NCI-H82 treated with DMSO at 0.1 percent for 48 hours (cell line): ENCODE measurements around the gene GALNT17.

Experiments used
- DNase-seq: peaks from one replicate; lab custom pipeline; 2025; ENCODE audit not compliant: unreplicated experiment; lab: John Stamatoyannopoulos, UW

The GALNT17 gene

DNA sequence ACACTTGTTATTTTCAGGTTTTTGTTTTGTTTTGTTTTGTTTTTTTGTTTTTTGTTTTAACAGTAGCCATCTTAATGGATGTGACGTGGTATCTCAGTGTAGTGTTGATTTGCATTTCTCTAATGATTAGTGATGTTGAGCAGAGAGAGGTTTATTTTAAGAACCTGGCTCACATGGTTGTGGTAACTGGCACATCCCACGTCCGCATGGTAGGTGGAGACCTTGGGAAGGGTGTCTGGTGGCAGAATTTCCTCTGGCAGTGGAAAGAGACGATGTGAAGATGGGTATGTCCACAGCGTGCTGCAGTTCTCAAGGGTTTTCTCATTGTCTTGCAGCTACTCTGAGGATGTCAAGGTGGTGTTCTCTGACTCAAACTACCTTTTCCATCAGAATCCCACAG, 252.2 kb downstream of the GALNT17 start:
- no peak for DNase-seq

DNA sequence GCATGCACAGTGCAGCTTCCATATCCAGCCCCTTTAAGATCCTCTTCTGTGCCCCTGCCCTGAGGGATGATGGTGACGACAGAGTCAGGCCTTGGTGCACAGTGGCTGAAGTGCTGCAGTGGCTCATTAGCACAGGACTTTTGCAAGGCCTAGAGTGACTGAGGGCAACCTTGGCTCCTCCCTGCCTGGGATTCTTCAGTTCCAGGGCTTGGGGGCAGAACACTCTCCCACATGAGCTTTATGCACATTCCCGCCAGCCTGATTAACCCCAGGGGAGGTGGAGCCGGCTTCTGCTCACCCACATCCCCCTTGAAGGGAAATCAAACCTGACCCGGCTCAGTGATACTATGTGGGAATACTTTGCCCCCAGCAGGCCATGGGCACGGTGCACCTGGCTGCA, 253.4 kb downstream of the GALNT17 start:
- no peak for DNase-seq

DNA sequence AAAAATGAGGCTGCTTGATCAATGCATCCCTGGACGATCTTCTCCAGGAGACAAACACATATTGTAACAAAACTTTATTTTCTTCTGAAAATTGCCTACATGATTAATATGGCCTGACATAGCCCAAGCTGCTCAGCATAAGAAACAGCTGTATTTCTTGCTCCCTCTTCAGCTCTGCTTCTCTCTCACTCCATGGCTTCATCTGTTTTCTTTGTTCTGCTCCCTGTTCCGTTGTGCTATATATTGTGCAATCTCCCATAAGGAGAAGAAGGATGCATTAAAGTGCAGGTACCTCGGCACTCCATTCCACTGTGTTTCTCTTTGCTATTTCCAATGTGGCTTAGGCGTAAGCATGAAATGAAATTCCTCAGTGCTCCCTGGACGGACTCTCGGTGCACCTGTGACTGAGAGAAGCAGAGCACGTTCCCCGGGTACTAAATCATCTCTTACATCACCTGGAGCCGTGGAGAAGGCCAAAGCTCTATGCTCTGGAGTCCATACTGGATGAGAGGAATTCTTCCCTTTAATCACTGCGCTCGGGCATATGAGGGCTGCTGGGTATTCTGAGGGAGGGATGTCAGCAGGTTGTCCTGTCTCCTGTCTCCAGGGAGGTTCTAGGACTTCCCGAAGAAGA, 254.3 kb downstream of the GALNT17 start:
- no peak for DNase-seq

DNA sequence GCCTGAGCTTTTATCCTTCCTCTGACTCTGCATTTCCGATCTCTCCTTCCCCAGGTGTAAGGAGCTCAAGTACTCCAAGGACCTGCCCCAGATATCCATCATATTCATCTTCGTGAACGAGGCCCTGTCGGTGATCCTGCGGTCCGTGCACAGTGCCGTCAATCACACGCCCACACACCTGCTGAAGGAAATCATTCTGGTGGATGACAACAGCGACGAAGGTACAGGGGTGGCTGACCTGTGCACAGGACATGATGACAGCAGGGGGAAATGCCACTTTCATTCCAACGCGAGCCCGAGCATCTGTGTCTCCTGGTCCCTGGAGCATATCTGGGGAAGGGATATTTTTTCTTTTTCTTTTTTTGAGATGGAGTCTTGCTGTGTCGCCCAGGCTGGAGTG, 256.2 kb downstream of the GALNT17 start:
- no peak for DNase-seq

DNA sequence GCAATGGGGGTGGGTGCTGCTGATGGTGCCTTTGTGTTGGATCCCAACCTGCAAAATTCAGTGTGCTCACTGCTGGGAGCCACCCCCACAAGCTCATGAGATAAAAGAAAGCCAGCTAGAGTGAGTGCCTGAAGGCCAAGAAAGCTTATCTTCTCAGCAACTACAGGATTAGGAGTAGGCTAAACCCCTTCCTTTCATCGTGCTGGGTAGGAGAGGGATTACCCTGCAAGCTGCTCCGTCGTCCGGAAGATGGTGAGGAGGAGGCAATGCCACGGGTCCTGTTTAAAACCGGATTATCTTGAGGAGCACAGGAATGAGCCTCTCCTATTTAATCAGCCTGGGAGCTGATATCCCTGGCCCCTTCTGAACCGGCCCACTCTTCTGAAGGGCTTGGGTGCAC, 258.0 kb downstream of the GALNT17 start:
- DNase-seq, result peak; percentile 90

DNA sequence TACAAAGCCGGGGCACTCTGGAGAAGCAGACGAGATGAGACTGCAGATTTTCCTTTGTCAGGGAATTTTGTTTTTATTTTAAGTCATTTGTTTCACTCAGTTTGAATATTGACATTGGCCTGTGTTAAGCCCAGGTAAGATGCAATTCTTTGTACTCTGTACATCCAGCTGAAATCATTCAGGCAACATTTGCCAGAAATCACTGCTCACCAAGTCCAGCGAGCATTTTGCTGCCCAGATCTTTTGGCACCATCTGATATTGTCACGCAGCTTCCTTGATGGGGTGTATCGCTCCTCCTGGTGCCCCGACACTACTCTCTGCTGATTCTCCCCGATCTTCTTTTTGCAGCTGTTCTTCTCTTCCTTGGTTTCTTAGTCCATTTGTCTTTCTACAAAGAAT, 261.7 kb downstream of the GALNT17 start:
- DNase-seq, result no peak

DNA sequence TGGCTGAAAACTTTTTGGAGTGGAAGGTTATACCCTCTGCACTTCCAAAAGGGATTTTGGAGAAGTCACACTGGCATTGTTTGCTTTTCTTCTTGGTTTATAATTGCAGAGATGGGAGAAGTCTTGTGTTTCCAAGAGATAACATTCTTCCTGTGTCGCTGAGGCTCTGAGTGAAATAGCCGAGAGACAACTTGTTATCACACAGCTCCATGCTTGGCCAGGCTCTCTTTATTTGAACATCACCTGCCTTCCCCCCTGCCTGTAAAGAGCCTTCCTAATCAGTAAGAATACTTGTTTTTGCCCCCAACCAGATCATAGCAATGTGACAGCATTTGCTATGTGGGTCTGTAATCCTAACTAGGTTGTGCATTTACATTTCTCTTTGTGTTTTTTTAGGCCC, 270.7 kb downstream of the GALNT17 start:
- DNase-seq, result no peak

DNA sequence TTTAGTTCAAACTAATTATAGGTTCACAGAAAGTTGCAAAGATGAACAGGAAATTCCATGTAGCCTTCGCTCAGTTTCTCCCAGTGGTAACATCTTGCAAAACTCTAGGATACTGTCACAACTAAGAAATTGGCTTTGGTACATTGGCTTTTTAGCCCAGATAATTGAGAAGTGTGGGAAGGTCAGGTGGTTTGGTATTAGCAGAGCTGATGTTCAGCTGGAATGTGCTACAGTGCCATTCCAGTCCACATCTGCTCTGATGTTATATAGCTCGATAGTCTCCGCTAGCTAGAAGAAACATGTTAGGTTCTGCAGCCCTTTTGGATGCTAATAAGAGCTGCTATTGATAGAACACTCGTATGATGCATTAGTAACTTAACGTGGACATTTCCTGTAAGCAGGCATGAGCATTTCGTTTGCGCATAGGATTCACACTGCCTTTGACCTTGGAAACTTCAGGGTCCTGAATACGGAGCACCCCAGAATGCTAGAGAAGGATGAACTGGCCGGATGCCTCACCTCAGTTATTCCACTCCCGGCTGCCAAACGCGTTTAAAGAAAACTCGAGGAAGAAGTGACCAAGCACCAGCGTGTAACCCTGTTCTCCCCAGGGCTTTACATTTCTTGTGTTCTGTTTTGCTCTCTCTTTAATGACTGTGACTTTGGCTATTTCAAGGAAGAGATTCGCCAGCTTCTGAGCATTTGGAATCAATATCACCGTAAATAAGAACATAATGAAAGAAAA, 271.4 kb downstream of the GALNT17 start:
- DNase-seq, result no peak

DNA sequence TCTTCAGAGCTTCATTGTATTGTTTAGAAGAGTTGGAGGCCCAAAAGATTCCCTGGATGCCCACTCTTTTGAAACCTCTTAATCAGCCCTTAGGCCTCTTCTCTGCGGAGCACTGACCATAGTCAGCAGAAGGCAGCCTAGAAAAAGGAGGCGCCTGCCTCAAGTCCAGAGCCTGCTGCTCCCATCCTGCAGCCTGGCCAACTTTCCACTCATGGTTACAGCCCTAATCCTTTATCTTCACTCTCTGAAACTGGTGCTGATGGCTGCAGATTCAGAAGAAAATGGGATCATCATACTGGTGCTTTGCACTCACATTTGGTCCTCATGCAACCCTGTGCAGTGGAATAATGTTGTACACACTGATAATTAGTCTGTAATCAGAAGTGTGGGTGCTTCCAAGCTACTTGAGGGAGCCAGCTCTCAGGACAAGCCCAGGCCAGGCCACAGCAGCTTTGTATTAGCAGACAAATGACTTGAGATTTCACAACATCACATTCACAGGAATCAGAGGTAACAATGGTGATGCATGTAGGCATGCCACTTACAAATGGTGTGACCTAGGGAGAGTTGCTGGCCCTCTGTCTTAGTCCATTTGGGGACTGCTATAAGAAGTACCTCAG, 272.9 kb downstream of the GALNT17 start:
- no peak for DNase-seq

DNA sequence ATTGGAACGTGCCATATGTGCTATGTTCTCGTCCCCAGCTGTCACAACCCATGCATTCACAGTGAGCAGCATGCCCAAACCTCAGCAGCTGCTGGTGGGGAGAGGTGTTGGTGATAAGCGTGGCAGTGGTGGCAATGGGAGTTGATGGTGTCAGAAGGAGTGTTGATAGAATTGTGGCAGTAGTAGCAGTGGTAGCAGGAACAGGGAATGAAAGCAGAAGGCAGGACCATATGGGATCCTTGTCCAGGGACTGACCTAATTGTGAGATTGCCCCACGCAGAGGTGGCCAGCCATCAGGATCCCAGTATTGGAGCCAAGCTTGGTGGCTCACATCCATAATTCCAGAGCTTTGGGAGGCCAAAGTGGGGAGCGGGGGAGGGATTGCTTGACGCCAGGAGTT, 276.3 kb downstream of the GALNT17 start:
- no peak for DNase-seq

DNA sequence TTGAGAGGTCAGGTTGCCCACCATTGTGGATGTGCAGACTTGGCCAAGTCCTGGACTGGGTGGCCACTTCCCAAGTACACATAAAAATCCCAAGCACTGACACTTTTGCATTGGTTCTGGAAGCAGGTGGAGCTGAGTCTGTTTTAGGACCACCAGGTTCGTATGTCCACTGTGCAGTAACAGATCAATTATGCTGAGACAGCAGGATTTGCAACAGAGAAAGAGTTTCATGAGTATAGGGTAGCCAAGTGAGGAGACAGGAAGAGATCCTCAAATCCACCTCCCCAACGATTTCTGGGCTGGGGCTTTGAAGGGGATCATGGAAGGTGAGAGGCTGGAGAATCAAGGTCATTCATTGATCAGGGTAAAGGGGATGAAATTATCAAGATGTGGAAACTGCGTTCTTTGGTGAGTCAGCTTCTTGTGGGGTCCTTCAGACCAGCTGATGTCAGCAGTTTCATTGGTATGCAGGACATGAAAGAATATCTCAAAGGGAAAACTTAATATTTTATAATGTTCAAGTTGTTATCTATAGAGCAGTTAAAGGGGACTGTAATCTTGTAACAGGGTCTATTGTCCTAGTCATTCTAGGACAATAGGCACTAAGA, 277.7 kb downstream of the GALNT17 start:
- no peak for DNase-seq

DNA sequence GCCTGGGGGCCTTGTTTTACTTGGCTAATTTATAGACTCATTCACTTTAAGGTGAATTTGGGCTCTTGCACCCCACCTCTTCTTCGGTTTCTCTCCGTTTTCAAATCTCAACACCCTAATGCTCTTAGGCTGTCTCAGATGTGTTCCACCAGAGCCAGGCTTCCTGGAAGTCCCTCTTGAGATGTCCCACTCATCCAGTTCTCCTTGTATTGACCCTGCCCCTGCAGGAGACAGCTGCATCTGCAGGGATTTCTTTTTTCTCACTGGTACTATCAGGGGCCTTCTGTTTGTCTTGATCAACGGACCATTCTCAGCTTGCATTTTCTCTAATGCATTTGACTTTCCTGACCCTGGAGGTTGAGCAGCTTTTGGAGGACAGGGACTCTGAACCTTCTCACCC, 279.5 kb downstream of the GALNT17 start:
- DNase-seq, result no peak

DNA sequence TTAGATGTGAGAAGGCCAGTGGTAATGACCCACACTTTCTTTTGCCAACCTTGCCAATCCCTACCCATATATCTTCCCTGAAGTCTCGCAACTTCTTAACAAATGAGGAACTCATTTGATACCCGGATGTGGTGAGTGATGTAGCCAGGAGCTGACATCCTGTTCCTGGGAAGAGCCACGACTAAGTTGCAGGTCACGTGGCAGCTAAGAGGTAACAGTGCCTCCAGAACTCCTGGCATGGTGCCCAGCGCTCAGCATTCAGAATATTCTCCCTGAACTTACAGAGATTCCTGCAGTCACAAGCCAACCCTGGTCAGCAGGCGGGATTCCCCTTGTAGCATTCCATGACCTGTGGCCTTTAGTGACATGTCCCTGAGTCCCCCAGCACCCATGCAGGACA, 282.5 kb downstream of the GALNT17 start:
- no peak for DNase-seq

DNA sequence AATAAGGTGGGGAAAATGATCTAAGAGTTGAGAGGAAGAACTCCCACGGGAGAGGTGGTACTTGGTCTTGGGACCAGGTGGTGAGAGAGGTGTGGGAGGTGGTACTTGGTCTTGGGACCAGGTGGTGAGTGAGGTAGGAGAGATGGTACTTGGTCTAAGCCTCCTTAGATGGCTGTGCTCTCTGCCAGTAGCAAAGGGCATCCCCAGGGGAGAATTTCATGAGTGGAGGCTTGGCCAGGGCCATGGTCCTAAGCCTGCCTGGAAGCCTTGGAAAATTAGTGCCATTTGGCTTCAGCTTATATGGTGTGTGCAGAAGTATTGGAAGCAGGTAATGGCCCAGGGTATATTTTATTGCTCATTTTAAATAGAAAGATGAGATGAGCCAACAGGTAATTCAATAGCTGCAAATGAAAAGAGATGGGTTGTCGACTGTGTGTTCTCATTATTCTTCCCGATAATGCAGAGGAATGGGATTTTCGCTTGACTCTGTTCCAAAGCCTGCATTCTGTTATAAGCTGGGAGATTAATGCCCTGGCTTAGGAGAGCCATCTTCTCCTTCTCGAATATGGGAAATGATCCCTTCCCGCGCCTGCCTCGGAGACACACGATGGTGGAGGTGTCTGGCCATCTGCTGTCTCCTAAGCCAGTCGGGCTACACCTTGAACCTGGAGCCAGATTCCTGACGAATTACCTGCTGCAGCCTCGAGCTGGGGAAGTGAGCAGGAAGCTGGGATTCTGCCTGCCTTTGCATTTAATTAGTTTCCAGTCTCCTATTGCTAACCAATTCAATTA, 287.8 kb downstream of the GALNT17 start:
- peak; percentile 44 for DNase-seq

DNA sequence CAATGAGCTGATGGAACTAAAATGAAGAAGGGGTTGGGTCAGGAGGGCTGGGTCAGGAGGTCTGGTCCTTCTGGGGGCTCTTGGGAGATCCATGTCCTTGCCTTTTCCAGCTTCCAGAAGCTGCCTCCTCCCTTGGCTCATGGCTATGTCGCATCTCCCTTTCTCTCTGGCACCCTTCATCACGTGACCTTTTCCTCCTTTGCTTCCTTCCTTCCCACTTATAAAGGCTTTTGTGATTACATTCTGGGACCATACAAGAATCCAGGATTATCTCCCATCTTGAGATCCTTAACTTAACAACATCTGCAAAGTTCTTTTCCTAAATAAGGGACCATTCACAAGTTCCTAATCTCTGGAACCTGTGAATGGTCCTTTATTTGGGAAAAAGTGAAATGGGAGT, 290.2 kb downstream of the GALNT17 start:
- peak; percentile 6 for DNase-seq

DNA sequence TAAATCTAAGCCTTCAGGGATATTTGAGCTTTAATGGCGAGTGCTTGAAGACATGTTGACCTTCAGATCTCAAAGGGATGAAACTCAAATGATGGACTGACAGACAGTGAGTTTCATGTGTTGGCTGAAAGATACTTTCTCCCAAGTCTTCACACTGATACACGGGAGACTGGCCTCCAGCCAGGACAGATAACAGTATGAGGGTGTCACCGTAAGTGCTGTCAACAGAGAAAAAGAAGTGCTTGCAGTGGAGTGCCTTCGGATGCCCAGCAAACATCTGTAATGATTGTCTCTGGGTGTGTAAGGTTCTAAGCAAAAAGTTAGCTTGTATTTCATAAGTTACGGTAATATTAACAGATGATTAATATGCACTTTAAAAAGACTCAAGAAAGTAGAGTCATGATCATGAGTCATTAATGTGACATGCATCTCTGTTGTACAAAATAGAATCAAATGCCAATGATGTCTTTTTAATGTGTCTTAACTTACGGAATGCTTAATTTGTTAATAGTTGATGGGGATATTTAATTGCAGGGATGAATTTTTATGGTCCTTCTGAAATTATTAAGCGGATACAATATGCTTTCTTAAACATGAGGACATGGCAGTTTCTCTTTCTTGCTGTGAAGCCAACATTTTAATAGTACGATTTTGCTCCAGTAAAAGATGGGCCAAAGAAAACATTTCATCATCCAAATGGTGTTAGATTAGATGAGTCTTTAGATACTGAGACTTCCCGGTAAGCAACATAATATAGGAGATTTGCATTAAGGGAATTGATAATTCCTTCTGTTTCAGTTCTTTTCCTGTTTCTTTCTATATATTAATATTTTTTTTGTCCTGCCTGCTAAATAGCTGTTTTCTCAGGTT, 292.5 kb downstream of the GALNT17 start:
- no peak for DNase-seq

DNA sequence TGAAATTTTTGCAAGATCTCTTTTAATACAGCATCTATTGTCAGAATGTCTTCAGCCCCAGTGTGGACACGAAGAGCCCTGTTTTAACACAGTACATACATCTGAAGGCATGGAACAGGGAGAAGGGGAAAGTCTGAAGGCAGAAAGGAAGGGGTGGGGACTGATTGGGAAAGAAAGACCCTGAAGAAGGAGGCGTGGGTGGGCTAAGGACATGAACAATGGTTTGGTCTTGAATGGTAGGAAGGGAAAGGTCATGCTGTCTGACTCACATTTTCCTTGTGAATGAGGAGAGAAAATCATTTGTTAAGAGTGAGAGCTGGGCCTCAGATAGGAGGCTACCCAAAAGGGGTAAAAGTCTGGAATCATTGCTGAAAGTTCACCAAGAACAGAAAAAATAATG, 297.1 kb downstream of the GALNT17 start:
- no peak for DNase-seq

DNA sequence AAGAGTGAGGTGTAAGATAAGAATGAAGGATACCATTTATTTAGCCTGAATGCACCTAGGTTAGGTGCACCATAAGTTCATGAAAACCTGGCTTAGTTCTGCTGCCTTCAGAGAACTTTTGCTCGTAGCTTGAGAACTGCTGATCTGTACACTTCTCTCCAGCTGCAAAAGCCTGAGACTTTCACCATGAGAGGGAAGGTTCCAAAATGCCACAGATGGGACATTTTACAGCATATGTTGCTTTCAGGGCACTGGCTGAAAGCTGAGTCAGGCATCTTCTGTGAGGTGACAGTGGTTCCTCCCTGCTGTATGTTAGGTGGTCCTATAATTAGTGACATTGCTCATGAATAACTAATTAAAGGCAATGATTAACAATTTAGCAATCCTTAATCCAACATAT, 298.3 kb downstream of the GALNT17 start:
- DNase-seq, result no peak

DNA sequence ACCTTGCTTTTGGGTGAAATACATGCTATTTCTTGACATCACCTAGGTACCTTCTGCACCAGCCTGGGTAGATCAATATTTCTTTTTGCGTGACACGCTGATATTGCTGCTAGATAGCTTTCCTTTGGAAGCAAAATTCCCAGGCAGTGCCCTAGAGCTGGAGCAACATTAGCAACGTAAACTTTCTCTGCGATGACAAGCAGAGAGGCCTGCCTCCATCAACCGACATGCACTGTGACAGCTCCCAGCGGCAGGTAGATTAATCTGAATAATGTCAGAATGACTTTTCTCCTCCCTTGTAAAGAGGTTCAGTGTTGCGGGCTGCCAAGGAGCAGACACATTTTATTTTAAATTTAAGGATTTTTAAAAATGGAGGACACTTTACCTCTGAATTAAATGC, 307.4 kb downstream of the GALNT17 start:
- DNase-seq, result no peak

DNA sequence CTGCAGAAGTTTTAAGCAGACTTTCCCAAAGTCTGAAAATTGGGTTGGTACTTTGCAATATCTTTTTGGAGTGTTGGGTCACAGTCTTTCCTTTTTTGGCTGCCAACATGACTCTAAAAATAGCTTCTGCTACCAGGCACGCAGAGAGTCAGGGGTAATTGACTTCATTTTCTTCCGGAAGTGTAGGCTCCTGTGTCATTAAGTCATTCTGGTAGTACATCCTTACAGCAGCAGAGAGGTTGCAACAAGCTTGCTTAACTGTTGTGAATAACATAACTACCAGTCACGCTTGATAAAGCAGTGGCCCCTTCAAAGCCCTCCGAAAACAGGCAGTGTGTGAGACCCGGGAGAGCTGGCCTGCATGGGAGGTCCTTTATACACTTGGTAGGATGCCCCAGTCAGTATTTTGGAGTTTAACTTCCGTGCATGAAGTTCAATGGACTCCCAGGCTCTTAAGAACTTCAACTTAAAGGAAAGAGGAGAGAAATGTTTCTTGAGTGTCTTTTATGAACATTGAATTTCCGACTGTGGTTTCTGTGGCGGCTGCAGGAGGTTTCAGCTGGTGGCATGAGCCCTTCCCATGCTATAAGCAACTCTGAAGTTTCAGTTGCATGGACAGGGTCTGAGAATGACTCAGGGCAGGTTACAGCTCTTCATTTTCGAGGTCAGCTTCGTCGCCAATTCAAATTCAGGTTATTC, 310.7 kb downstream of the GALNT17 start:
- no peak for DNase-seq
